Esophagus muscularis mucosa (tissue), 4 donors: ENCODE measurements around the gene LARGE1. TPM values are rescaled to one million over a fixed set of nuclear protein-coding genes. Genes with fewer than 3 reads are reported as not detected.

Experiments used
- DNase-seq: peaks from one replicate; pipeline ENCODE4 v3.0.0-alpha.2; 2017; ENCODE audit errors: extremely low spot score
- H3K27ac ChIP-seq, 4 donors: fragments of 200-600 bp; sonication (generic); replicated peaks in 1 of 4; 1 replicate in 3 of 4; 2 replicates in 1 of 4; pipeline ENCODE4 v1.5.1; 2016 to 2019; ENCODE audit warnings: mild to moderate bottlenecking in 1 of 4
- H3K27me3 ChIP-seq, 4 donors: fragments of 200-600 bp; sonication (generic); one replicate each; pipeline versions ENCODE4 v1.5.1 to v1.6.0; 2016 to 2019
- H3K36me3 ChIP-seq, 4 donors: fragments of 200-600 bp; sonication (generic); one replicate each; pipeline ENCODE4 v1.5.1; 2016 to 2019
- H3K4me1 ChIP-seq, 4 donors: fragments of 200-600 bp; sonication (generic); one replicate each; pipeline ENCODE4 v1.5.1; 2016 to 2019
- H3K4me3 ChIP-seq, 4 donors: fragments of 200-600 bp; sonication (generic); 1 replicate in 2 of 4; 2 replicates in 2 of 4; pipeline ENCODE4 v1.5.1; 2016 to 2019; ENCODE audit warnings: mild to moderate bottlenecking in 4 of 4, moderate library complexity in 1 of 4
- H3K9me3 ChIP-seq, 4 donors: fragments of 200-600 bp; sonication (generic); 1 replicate in 3 of 4; 2 replicates in 1 of 4; pipeline ENCODE4 v1.5.1; 2016 to 2019
- EP300 ChIP-seq: sonication (generic); formaldehyde crosslinking; IDR thresholded peaks from one replicate; pipeline ENCODE4 v1.6.1; 2017; ENCODE audit warnings: antibody characterized with exemption
- POLR2A ChIP-seq: fragments of 450-650 bp; IDR thresholded peaks from one replicate; pipeline ENCODE4 v1.6.1; 2017; ENCODE audit warnings: antibody characterized with exemption, moderate library complexity, mild to moderate bottlenecking, low read depth
- POLR2AphosphoS5 ChIP-seq, 2 donors: sonication (generic); formaldehyde crosslinking; IDR thresholded peaks; one replicate each; pipeline ENCODE4 v1.6.1; 2017; ENCODE audit warnings: antibody characterized with exemption in 2 of 2
- WGBS: methylation state at CpG from one replicate; pipeline ENCODE4 v1.1.5; 2018; 5-methylcytosine and 5-hydroxymethylcytosine counted together
- intact Hi-C: fragments of 100-400 bp; cut with DNase I; formaldehyde crosslinking; loops from one replicate; pipeline ENCODE4 v1.15.1; 2023
- small RNA-seq, 3 donors: library from RNA; depleted of rRNA; stranded (forward); fragments of <200 nt; gene quantifications; one replicate each; pipeline ENCODE3, GENCODE V24; 2016
- total RNA-seq, 4 donors: library from RNA; depleted of rRNA; stranded (reverse); fragments of >200 nt; gene quantifications; one replicate each; pipeline versions ENCODE4 v1.1.0 to v1.2.1, GENCODE V29; 2016
- TF ChIP-seq, protein P1 (sequence below), 3 experiments: fragments of 200-600 bp in 2 of 3; fragments of 450-650 bp in 1 of 3; sonication (generic) in 2 of 3; IDR thresholded peaks; one replicate each; pipeline ENCODE4 v1.5.1; 2017 to 2019; ENCODE audit warnings: antibody characterized with exemption in 3 of 3, mild to moderate bottlenecking in 2 of 3, moderate library complexity in 1 of 3

The LARGE1 gene
- total RNA-seq, 4 donors from 2014 or later, result 29.9 to 48.4 (median 32.4) TPM

DNA sequence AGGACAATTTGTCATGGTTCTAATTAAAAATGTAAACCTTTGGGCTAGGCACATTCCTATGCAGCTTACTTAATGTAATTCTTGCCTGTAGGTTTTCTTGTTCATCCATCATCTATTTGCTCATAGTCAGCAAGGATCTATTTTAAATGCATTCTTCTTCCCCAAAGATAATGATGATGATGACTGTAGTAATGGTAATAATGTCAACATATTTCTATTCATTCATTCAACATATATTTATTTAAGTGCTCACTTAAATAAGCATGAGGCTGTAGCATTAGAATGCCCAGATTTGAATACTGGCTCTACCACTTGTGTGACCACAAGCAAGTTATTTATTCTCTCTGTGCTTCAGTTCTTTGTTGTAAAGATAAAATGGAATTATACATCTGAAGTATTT is 692.5 kb downstream of the LARGE1 start:
- H3K27me3 ChIP-seq, result no peaks in the 10 kb centered on the region
- intact Hi-C loops, result no loop called here
- H3K36me3 ChIP-seq, result no peaks in the 10 kb centered on the region
- H3K27ac ChIP-seq, result no peak overlapping the region
- H3K4me1 ChIP-seq, result no peaks in the 10 kb centered on the region
- DNase-seq, result no peak
- TF ChIP-seq POLR2AphosphoS5 (IDR thresholded peaks at IDR 0.05) (no peak), EP300 (no peak), POLR2A (no peak)
- TF ChIP-seq, protein P1, sequence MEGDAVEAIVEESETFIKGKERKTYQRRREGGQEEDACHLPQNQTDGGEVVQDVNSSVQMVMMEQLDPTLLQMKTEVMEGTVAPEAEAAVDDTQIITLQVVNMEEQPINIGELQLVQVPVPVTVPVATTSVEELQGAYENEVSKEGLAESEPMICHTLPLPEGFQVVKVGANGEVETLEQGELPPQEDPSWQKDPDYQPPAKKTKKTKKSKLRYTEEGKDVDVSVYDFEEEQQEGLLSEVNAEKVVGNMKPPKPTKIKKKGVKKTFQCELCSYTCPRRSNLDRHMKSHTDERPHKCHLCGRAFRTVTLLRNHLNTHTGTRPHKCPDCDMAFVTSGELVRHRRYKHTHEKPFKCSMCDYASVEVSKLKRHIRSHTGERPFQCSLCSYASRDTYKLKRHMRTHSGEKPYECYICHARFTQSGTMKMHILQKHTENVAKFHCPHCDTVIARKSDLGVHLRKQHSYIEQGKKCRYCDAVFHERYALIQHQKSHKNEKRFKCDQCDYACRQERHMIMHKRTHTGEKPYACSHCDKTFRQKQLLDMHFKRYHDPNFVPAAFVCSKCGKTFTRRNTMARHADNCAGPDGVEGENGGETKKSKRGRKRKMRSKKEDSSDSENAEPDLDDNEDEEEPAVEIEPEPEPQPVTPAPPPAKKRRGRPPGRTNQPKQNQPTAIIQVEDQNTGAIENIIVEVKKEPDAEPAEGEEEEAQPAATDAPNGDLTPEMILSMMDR (IDR thresholded peaks at IDR 0.05), result no peak
- H3K9me3 ChIP-seq, result peaks cover 0 to 38% (median 33%) of the 10 kb centered on the region in 4 donors
- H3K4me3 ChIP-seq, result no peak overlapping the region

DNA sequence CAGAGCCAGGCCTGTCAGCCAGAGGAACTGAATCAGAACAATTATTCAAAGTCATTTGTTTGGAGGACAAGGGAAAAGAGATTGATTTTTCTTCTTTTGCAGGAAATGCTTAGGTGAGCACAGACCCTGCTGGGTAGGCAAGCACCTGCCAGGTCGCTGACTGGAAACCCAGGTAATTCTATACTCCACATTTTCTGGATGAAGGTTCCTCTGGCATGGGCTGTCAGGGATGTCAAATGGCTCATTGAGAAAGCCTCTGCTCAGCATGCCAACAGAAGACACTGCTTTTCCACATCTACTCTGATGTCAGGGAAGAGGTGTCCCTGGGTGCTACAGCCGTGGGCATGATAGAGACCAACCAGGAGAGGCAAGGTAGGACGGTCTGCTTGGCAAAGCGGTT is 695.4 kb downstream of the LARGE1 start:
- TF ChIP-seq EP300 (no peak), POLR2AphosphoS5 (IDR thresholded peaks at IDR 0.05) (no peak), POLR2A (no peak)
- TF ChIP-seq, protein P1 (IDR thresholded peaks at IDR 0.05), result no peak
- 85% methylated on average over 4 of the region's 4 CpGs for WGBS
- intact Hi-C loops, result no loop called here

More for the DNA sequence above, 695.4 kb downstream of the LARGE1 start:
- no peak for DNase-seq
- Histone ChIP-seq H3K27me3 (no peaks in the 10 kb centered on the region), H3K9me3 (peaks cover 0 to 29% (median 20%) of the 10 kb centered on the region in 4 donors), H3K36me3 (no peaks in the 10 kb centered on the region), H3K4me3 (no peak overlapping the region), H3K27ac (no peak overlapping the region), H3K4me1 (no peaks in the 10 kb centered on the region)

Small RNA genes within 50 kb of the gene (small RNA-seq; reads per million reads assigned to genes)
- gene MIR4764 (0 reads per million in 3 donors), gene SNORA50B (0 reads per million in 3 donors)
